HepG2 (cell line): Measurements from ENCODE around the gene KRTAP9-9. TPM values are rescaled to one million over a fixed set of nuclear protein-coding genes. Genes with fewer than 3 reads are reported as not detected.

ENCODE experiments used
- ATAC-seq: fragments of 200-7000 bp; cut with Tn5 transposase; 3 replicates; pipeline ENCODE4 v1.9.1; 2020; ENCODE audit warnings: mild to moderate bottlenecking, moderate library complexity
- BruUV-seq: library from RNA; stranded (reverse); fragments of 400-500 nt; replicated peaks from 2 replicates; lab custom pipeline; 2021; lab: Mats Ljungman, UMichigan
- CTCF ChIA-PET: fragments of 300-600 bp; formaldehyde crosslinking; extraction: SDS; loops from one replicate; lab custom pipeline; 2021; ENCODE audit warnings: low total read pairs, inconsistent platforms, low intra/inter-chr PET ratio; lab: Yijun Ruan, JAX
- POLR2A ChIA-PET: fragments of 350-600 bp; sonication (Branson Sonifier 250); formaldehyde crosslinking; loops from one replicate; lab custom pipeline; 2020; ENCODE audit warnings: antibody characterized with exemption, inconsistent platforms; lab: Yijun Ruan, JAX
- DNase-seq: peaks from one replicate; pipeline ENCODE4 v3.0.0-alpha.2; 2015; ENCODE audit warnings: low spot score
- FAIRE-seq: peaks from 3 replicates; lab custom pipeline; 2011; peaks lifted over from hg19 to GRCh38; lab: Jason Lieb, UNC
- H2AFZ ChIP-seq: one replicate; pipeline ENCODE4 v1.6.1; 2011; ENCODE audit warnings: low read length, inconsistent platforms
- H3K27ac ChIP-seq: fragments of 300-600 bp; 3 replicates; pipeline ENCODE4 v1.8.0; 2011; ENCODE audit warnings: mixed run types, mild to moderate bottlenecking, mixed read lengths, low read length, inconsistent platforms; ENCODE audit not compliant: insufficient read depth; ENCODE audit errors: extremely low read length
- H3K27me3 ChIP-seq, 2 experiments: fragments of 200-600 bp in 1 of 2; 2 replicates in 1 of 2; 3 replicates in 1 of 2; pipeline versions ENCODE4 v1.6.0 to v1.8.0; 2011; ENCODE audit warnings: low read length in 2 of 2, mild to moderate bottlenecking in 2 of 2, moderate library complexity in 2 of 2, inconsistent platforms in 1 of 2; ENCODE audit not compliant: insufficient read depth in 2 of 2, control insufficient read depth in 1 of 2
- H3K36me3 ChIP-seq, 2 experiments: fragments of 200-600 bp in 1 of 2; replicated peaks in 1 of 2; 2 replicates in 1 of 2; 3 replicates in 1 of 2; pipeline versions ENCODE4 v1.5.1 to v1.8.0; 2011; ENCODE audit warnings: low read length in 2 of 2, inconsistent platforms in 1 of 2; ENCODE audit not compliant: insufficient read depth in 2 of 2, control insufficient read depth in 1 of 2
- H3K4me1 ChIP-seq: 2 replicates; pipeline ENCODE4 v1.5.1; 2012; ENCODE audit warnings: low read length, inconsistent platforms; ENCODE audit not compliant: insufficient read depth
- H3K4me2 ChIP-seq: 2 replicates; pipeline ENCODE4 v1.6.0; 2011; ENCODE audit warnings: low read depth, low read length, inconsistent platforms
- H3K4me3 ChIP-seq, 3 experiments: fragments of 200-600 bp in 1 of 3; sonication (generic), shearing (Covaris generic) in 1 of 3; replicated peaks in 1 of 3; 2 replicates each; pipeline ENCODE4 v1.5.1; 2011 to 2016; ENCODE audit warnings: low read length in 3 of 3, inconsistent platforms in 2 of 3, low read depth in 2 of 3, mild to moderate bottlenecking in 2 of 3, control low read depth in 1 of 3, mixed read lengths in 1 of 3; ENCODE audit not compliant: insufficient read depth in 1 of 3
- H3K79me2 ChIP-seq: one replicate; pipeline ENCODE4 v1.6.1; 2011; ENCODE audit warnings: low read length, inconsistent platforms; ENCODE audit not compliant: insufficient read depth
- H3K9ac ChIP-seq: 2 replicates; pipeline ENCODE4 v1.6.0; 2011; ENCODE audit warnings: mild to moderate bottlenecking, low read depth, low read length, inconsistent platforms; ENCODE audit not compliant: insufficient read depth
- H3K9me3 ChIP-seq: 2 replicates; pipeline ENCODE4 v1.5.1; 2012; ENCODE audit warnings: mild to moderate bottlenecking, low read length
- H4K20me1 ChIP-seq: 2 replicates; pipeline ENCODE4 v1.6.0; 2011; ENCODE audit warnings: inconsistent platforms, mild to moderate bottlenecking, low read length, moderate library complexity; ENCODE audit not compliant: insufficient read depth
- ZFP36L1 ChIP-seq: sonication (generic); formaldehyde crosslinking; IDR thresholded peaks from 2 replicates; pipeline ENCODE4 v1.8.0; 2022; ENCODE audit warnings: mild to moderate bottlenecking, missing genetic modification reagents, moderate library complexity
- ZNF251 ChIP-seq: sonication (generic); formaldehyde crosslinking; IDR thresholded peaks from 2 replicates; pipeline ENCODE4 v1.9.0; 2021; ENCODE audit warnings: mild to moderate bottlenecking, missing genetic modification reagents
- WGBS: methylation state at CpG from one replicate; pipeline ENCODE4 v1.1.6; 2017; ENCODE audit warnings: low lambda C conversion rate; 5-methylcytosine and 5-hydroxymethylcytosine counted together
- in situ Hi-C: cut with HindIII; loops from 2 replicates; pipeline ENCODE4 v1.10.0; 2017; ENCODE audit warnings: low pct_unique_long_range_greater_than_20kb; ENCODE audit not compliant: extremely low pct_ligation_motif_present
- intact Hi-C: fragments of 100-400 bp; cut with micrococcal nuclease; formaldehyde crosslinking; loops from one replicate; pipeline ENCODE4 v1.10.0; 2022; ENCODE audit not compliant: unreplicated experiment
- polyA plus RNA-seq, 8 experiments: library from polyadenylated mRNA; depleted of rRNA in 3 of 8; stranded (reverse) in 7 of 8; unstranded in 1 of 8; fragments of >200 nt; fragmentation: Illumina TruSeq in 4 of 8; extraction: Trizol in 4 of 8; gene quantifications; 2 replicates each; pipeline versions ENCODE4 v1.2.1 to v1.2.3, GENCODE V29; 2011 to 2016; ENCODE audit warnings: low read depth in 4 of 8, missing spikeins in 1 of 8, mixed read lengths in 1 of 8; ENCODE audit not compliant: insufficient read depth in 1 of 8
- total RNA-seq, 5 experiments: library from RNA; depleted of rRNA; stranded (reverse); fragments of >200 nt; fragmentation: Illumina TruSeq; extraction: Trizol; gene quantifications; 2 replicates each; pipeline ENCODE4 v1.2.3, GENCODE V29; 2016; ENCODE audit warnings: low read depth in 1 of 5
- TF ChIP-seq, protein P1 (sequence below): sonication (generic); formaldehyde crosslinking; conservative IDR thresholded peaks from 2 replicates; pipeline ENCODE4 v1.8.0; 2022; ENCODE audit warnings: missing genetic modification reagents
- TF ChIP-seq, protein P2 (sequence below): sonication (generic); formaldehyde crosslinking; conservative IDR thresholded peaks from 2 replicates; pipeline ENCODE4 v1.8.1; 2023; ENCODE audit warnings: missing genetic modification reagents
- TF ChIP-seq, protein P3 (sequence below): sonication (generic); formaldehyde crosslinking; IDR thresholded peaks from 2 replicates; pipeline ENCODE4 v1.4.0; 2020; ENCODE audit warnings: mild to moderate bottlenecking, missing genetic modification reagents
- TF ChIP-seq, protein P4 (sequence below): sonication (generic); formaldehyde crosslinking; IDR thresholded peaks from 2 replicates; pipeline ENCODE4 v1.5.1; 2020; ENCODE audit warnings: missing genetic modification reagents, mild to moderate bottlenecking, borderline replicate concordance

The KRTAP9-9 gene
- total and polyA plus RNA-seq, 2 of the 13 experiments (the other 11 are each of a cell fraction or from before 2014, with no cell fraction given), result not detected

DNA sequence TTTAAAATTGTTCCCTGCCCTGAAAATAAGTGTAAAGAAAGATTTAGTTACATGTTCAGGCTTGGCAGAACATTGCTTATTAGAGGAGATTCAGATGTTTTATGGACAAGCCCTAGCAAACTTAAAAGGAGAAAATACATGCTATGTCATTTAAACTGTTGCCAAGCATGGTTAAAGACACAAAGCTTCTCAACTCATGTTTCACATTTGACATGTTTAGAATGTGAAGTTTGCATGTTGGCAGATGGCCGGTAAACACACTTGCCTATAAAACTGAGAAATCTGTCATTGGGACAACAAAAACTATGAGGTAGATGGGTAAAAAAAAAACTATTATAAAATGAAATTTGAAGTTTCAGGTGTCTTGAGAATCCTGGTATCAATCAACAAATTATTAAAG, 41.7 kb downstream of the KRTAP9-9 start (continued):
- TF ChIP-seq, protein P1, sequence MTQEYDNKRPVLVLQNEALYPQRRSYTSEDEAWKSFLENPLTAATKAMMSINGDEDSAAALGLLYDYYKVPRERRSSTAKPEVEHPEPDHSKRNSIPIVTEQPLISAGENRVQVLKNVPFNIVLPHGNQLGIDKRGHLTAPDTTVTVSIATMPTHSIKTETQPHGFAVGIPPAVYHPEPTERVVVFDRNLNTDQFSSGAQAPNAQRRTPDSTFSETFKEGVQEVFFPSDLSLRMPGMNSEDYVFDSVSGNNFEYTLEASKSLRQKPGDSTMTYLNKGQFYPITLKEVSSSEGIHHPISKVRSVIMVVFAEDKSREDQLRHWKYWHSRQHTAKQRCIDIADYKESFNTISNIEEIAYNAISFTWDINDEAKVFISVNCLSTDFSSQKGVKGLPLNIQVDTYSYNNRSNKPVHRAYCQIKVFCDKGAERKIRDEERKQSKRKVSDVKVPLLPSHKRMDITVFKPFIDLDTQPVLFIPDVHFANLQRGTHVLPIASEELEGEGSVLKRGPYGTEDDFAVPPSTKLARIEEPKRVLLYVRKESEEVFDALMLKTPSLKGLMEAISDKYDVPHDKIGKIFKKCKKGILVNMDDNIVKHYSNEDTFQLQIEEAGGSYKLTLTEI (CRISPR knock-in tag), result no peak

DNA sequence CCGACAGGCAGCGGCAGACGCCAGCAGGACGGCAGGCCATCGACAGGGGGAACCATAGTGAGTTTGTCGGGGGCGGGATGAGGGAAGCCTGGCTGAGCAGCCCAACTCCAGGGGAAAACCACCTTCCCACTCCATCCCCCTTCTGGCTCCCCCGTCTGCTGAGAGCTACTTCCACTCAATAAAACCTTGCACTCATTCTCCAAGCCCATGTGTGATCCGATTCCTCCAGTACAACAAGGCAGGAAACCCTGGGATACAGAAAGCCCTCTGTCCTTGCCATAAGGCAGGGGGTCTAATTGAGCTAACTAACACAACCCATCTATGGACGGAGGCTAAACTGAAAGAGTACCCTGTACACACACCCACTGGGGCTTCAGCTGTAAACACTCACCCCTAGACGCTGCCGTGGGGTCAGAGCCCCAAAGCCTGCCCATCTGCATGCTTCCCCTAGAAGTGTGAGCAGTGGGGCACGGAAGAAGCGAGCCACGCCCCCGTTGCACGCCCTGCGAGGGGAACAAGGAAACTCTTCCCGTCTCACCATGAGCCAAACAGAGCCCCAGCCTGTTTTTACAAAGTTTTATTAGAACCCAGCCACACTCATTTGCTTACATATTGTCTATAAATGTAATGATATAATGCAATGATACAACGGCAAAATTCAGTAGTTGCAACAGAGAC, 43.4 kb downstream of the KRTAP9-9 start:
- DNase-seq (no peak), ATAC-seq (no peak; the same call in 2 of the 3 replicates), FAIRE-seq (no peak)
- Histone ChIP-seq H3K4me3 (no peak overlapping the region), H3K27me3 (peaks cover 2 to 18% of the 10 kb centered on the region in 2 experiments; a peak in 3 of 5 replicates)
- intact Hi-C loops, result no loop called here
- POLR2A ChIA-PET, result no interaction called here
- CTCF ChIA-PET, result no interaction called here
- TF ChIP-seq, protein P2, sequence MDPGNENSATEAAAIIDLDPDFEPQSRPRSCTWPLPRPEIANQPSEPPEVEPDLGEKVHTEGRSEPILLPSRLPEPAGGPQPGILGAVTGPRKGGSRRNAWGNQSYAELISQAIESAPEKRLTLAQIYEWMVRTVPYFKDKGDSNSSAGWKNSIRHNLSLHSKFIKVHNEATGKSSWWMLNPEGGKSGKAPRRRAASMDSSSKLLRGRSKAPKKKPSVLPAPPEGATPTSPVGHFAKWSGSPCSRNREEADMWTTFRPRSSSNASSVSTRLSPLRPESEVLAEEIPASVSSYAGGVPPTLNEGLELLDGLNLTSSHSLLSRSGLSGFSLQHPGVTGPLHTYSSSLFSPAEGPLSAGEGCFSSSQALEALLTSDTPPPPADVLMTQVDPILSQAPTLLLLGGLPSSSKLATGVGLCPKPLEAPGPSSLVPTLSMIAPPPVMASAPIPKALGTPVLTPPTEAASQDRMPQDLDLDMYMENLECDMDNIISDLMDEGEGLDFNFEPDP, result 0 out of 2 replicates have a peak, but pooled peaks have one; percentile 52
- TF ChIP-seq ZFP36L1 (CRISPR knock-in tag) (no peak), ZNF251 (no peak)
- TF ChIP-seq, protein P3, sequence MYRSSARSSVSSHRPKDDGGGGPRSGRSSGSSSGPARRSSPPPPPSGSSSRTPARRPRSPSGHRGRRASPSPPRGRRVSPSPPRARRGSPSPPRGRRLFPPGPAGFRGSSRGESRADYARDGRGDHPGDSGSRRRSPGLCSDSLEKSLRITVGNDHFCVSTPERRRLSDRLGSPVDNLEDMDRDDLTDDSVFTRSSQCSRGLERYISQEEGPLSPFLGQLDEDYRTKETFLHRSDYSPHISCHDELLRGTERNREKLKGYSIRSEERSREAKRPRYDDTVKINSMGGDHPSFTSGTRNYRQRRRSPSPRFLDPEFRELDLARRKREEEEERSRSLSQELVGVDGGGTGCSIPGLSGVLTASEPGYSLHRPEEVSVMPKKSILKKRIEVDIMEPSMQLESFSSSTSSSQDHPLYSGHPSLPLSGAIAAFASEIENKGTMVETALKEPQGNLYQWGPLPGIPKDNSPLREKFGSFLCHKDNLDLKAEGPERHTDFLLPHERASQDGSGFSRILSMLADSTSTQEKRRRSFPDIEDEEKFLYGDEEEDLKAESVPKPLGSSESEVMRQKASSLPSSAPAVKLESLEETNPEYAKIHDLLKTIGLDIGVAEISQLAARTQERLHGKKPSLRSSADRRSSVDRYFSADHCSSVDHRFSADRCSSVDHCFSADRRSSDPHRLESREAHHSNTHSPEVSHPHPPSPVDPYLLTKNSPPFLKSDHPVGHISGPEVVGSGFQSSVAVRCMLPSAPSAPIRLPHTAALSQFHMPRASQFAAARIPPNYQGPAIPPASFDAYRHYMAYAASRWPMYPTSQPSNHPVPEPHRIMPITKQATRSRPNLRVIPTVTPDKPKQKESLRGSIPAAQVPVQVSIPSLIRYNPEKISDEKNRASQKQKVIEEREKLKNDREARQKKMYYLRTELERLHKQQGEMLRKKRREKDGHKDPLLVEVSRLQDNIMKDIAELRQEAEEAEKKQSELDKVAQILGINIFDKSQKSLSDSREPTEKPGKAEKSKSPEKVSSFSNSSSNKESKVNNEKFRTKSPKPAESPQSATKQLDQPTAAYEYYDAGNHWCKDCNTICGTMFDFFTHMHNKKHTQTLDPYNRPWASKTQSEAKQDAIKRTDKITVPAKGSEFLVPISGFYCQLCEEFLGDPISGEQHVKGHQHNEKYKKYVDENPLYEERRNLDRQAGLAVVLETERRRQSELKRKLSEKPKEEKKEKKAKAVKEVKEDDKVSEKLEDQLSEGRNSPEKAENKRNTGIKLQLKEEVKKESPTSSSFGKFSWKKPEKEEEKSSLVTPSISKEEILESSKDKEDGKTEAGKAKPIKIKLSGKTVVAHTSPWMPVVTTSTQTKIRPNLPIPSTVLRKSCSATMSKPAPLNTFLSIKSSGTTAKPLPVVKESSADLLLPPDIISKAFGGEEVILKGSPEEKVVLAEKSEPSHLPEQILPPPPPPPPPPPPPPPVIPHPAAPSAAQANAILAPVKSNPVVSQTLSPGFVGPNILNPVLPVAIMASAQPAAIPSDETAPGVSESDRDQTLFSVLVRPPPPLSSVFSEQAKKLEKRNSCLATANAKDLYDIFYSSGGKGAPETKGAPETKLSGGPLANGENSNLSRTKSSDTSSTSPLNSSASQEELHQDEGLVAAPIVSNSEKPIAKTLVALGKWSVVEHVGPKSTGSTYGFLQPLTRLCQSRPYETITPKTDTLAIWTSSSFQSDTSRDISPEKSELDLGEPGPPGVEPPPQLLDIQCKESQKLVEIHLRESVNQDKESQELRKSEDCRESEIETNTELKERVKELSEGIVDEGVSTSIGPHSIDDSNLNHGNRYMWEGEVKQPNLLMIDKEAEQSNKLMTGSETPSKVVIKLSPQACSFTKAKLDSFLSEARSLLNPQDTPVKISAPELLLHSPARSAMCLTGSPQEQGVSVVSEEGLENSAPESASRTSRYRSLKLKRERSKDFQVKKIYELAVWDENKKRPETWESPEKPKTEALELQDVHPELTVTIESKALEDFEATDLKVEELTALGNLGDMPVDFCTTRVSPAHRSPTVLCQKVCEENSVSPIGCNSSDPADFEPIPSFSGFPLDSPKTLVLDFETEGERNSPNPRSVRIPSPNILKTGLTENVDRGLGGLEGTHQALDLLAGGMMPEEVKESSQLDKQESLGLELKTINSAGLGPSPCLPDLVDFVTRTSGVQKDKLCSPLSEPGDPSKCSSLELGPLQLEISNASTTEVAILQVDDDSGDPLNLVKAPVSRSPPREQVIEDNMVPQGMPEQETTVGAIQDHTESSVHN, result no peak
- TF ChIP-seq, protein P4, sequence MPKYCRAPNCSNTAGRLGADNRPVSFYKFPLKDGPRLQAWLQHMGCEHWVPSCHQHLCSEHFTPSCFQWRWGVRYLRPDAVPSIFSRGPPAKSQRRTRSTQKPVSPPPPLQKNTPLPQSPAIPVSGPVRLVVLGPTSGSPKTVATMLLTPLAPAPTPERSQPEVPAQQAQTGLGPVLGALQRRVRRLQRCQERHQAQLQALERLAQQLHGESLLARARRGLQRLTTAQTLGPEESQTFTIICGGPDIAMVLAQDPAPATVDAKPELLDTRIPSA (CRISPR knock-in tag), result no peak
- TF ChIP-seq, all 625 proteins: peak for 1
- no peaks in the 10 kb centered on the region for H4K20me1 ChIP-seq
- H3K9ac ChIP-seq, result no peak overlapping the region
- H3K9me3 ChIP-seq, result no peaks in the 10 kb centered on the region
- H3K27ac ChIP-seq, result no peak overlapping the region
- H3K4me2 ChIP-seq, result no peak overlapping the region
- no peaks in the 10 kb centered on the region for H3K36me3 ChIP-seq
- H3K79me2 ChIP-seq, result no peaks in the 10 kb centered on the region
- H3K4me1 ChIP-seq, result no peaks in the 10 kb centered on the region
- WGBS, result 33% methylated on average over 15 of the region's 20 CpGs
- BruUV-seq, result no TSS peak
- in situ Hi-C loops, result no loop called here
- H2AFZ ChIP-seq, result no peak overlapping the region
